ENCODE measurements around the gene PNPLA3.

DNA sequence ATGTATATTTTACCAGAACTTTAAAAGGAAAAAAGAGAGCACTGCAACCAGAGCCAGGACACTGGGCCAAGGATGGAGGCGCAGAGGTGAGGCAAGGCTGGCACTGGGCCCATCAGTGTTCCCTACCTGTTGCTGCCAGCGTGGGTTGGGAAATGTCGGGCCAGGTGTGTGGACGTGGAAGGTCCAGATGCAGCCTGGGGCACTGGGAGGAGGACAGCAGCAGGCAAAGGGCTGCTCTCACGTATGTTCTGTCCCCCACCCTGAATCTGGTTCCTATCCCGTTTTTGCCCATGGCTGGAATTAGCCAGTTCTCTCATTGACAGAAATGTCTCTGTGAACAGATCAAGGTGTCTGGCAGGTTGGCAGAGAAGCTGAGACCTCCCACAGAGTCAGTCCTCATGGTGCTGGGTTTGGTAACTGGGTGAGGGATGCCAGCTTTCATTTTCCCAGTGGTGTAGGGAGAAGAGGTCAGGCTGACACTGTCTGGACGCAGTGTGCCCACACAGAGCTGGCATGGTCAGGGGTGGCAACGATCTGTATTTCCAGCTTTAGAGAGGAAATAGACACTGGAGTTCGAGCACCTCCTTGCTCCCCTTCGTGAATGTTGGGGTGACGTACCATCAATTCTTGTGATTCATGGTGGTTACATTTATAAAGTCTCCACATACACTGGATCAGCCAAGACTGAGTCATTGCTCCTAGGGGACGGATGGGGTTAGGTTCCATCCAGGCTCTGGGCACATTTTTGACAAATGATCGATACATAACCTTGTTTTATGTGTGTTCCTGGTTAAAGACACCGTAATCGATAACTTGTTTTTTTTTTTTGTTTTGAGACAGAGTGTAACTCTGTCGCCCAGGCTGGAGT is 4.3 kb upstream of the PNPLA3 start:
- no peak for TF ChIP-seq CTCF (IDR thresholded peaks at IDR 0.05)
- no peak for TF ChIP-seq POLR2AphosphoS5 (IDR thresholded peaks at IDR 0.05; ENCODE audit: low read depth, low read length)
- TF ChIP-seq REST (IDR thresholded peaks at IDR 0.05; ENCODE audit: insufficient read depth in 1 of 2, low read depth in 2 of 2, low read length in 1 of 2) = no peak
- no peak for TF ChIP-seq TCF7L2 (IDR thresholded peaks at IDR 0.05; ENCODE audit: low read depth, low read length)

All from Panc1 (cell line).